Measurements from ENCODE around the gene EMSY. TPM values are rescaled to one million over a fixed set of nuclear protein-coding genes. Genes with fewer than 3 reads are reported as not detected.
"Not testable (repeated sequence)": the region's sequence is repeated elsewhere in the genome, so short reads cannot be mapped to it uniquely, and the experiment has no call there.

EMSY gene
- total and polyA plus RNA-seq, 9 of the 15 experiments (the other 6 are each of a cell fraction or from before 2014, with no cell fraction given): 12.7 to 25.4 (median 17.9) TPM

DNA sequence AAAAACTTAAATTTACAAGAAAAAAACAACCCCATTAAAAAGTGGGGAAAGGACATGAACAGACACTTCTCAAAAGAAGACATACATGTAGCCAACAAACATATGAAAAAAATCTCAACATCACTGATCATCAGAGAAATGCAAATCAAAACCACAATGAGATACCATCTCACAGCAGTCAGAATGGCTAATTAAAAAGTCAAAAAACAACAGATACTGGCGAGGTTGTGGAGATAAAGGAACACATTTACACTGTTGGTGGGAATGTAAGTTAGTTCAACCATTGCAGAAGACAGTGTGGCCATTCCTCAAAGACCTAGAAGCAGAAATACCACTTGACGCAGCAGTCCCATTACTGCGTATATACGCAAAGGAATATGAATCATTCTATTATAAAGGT lies 150.3 kb downstream of the EMSY start:
- H3K4me3 ChIP-seq; H3K4me2 ChIP-seq (ENCODE audit: insufficient read depth, low read length); H3K9me1 ChIP-seq (ENCODE audit: control insufficient read depth, insufficient read depth, low read length); H3K9ac ChIP-seq (ENCODE audit: insufficient read depth in 1 of 2, low read depth in 2 of 2, low read length in 2 of 2); H3K4me1 ChIP-seq (replicated peaks in 1 of 2; ENCODE audit: control insufficient read depth in 2 of 2, insufficient read depth in 2 of 2, low read length in 2 of 2); H3K27ac ChIP-seq (ENCODE audit: extremely low read depth, low read depth, low read length); H3K9me3 ChIP-seq (replicated peaks; ENCODE audit: control insufficient read depth, insufficient read depth, low read depth, low read length); BruUV-seq (replicated peaks); in situ Hi-C loops (cut with MboI); POLR2A ChIA-PET; H4K20me1 ChIP-seq (replicated peaks; ENCODE audit: control insufficient read depth, insufficient read depth, low read length); H3K36me3 ChIP-seq (ENCODE audit: control insufficient read depth, insufficient read depth, low read length); intact Hi-C loops (cut with micrococcal nuclease); CTCF ChIA-PET (ENCODE audit: low intra/inter-chr PET ratio); FAIRE-seq; ATAC-seq; H2AFZ ChIP-seq (ENCODE audit: low read depth, low read length); DNase-seq (ENCODE audit: extremely low read depth in 1 of 4, low spot score in 3 of 4); H3K79me2 ChIP-seq (ENCODE audit: control insufficient read depth, insufficient read depth, low read length): not testable (repeated sequence)
- H3K27me3 ChIP-seq (ENCODE audit: control insufficient read depth in 2 of 2, insufficient read depth in 2 of 2, low read length in 2 of 2): peaks cover 0 to 37% of the 10 kb centered on the region in 2 experiments; a peak in 2 of 5 replicates
- TF ChIP-seq KDM1A (IDR thresholded peaks at IDR 0.05): 0 out of 4 replicates have a peak, but pooled peaks of 1 of the 2 experiments have one; percentile 7
- WGBS (ENCODE audit: insufficient coverage, low coverage, missing lambda C conversion rate): 53% methylated on average over 4 of the region's 4 CpGs

GRCh38 chr11:76596652-76597051 lies 151.8 kb downstream of the EMSY start:
- Histone ChIP-seq H3K9me3 (replicated peaks; ENCODE audit: control insufficient read depth, insufficient read depth, low read depth, low read length) (no peaks in the 10 kb centered on the region), H3K36me3 (ENCODE audit: control insufficient read depth, insufficient read depth, low read length) (no peaks in the 10 kb centered on the region), H3K4me1 (replicated peaks in 1 of 2; ENCODE audit: control insufficient read depth in 2 of 2, insufficient read depth in 2 of 2, low read length in 2 of 2) (0 out of 5 replicates have a peak, but pooled peaks cover 0 to 3% of the 10 kb centered on the region in 2 experiments), H3K4me3 (no peak overlapping the region), H3K9ac (ENCODE audit: insufficient read depth in 1 of 2, low read depth in 2 of 2, low read length in 2 of 2) (peak overlapping the region in 1 of 2 experiments; percentile 17; a peak in 1 of 4 replicates), H3K27me3 (ENCODE audit: control insufficient read depth in 2 of 2, insufficient read depth in 2 of 2, low read length in 2 of 2) (peaks cover 0 to 33% of the 10 kb centered on the region in 2 experiments; a peak in 2 of 5 replicates), H3K27ac (ENCODE audit: extremely low read depth, low read depth, low read length) (no peak overlapping the region), H2AFZ (ENCODE audit: low read depth, low read length) (no peak overlapping the region), H3K4me2 (ENCODE audit: insufficient read depth, low read length) (no peak overlapping the region), H3K79me2 (ENCODE audit: control insufficient read depth, insufficient read depth, low read length) (no peaks in the 10 kb centered on the region), H4K20me1 (replicated peaks; ENCODE audit: control insufficient read depth, insufficient read depth, low read length) (peaks cover 4% of the 10 kb centered on the region; the same call in 1 of the 2 replicates), H3K9me1 (ENCODE audit: control insufficient read depth, insufficient read depth, low read length) (no peaks in the 10 kb centered on the region)
- BruUV-seq (replicated peaks): no TSS peak
- ChIA-PET POLR2A (no interaction called here), CTCF (ENCODE audit: low intra/inter-chr PET ratio) (no interaction called here)
- 29% methylated on average over 11 of the region's 11 CpGs for WGBS (ENCODE audit: insufficient coverage, low coverage, missing lambda C conversion rate)
- TF ChIP-seq SMAD4 (CRISPR knock-in tag; conservative IDR thresholded peaks at IDR 0.05): no peak
- no peak for TF ChIP-seq EGR1 (conservative IDR thresholded peaks at IDR 0.05)
- TF ChIP-seq ZNF263 (CRISPR knock-in tag; IDR thresholded peaks at IDR 0.05; ENCODE audit: borderline replicate concordance): peak; percentile 4; the same call in 1 of the 2 replicates
- TF ChIP-seq ARID2 (IDR thresholded peaks at IDR 0.05): no peak
- FAIRE-seq (no peak), ATAC-seq (no peak), DNase-seq (ENCODE audit: extremely low read depth in 1 of 4, low spot score in 3 of 4) (no peak)
- intact Hi-C loops (cut with micrococcal nuclease): no loop called here
- in situ Hi-C loops (cut with MboI): no loop called here

All from K562 (cell line).